GM23248 (cell line): ENCODE results near the gene C10orf90.

ENCODE experiments used
- EZH2 ChIP-seq: fragments of 200-600 bp; sonication (generic); IDR thresholded peaks from 2 replicates; pipeline ENCODE4 v1.6.1; 2018; ENCODE audit warnings: antibody characterized with exemption, mild to moderate bottlenecking; ENCODE audit not compliant: insufficient read depth, poor library complexity, severe bottlenecking
- EZH2phosphoT487 ChIP-seq: fragments of 200-600 bp; sonication (generic); IDR thresholded peaks from 2 replicates; pipeline ENCODE4 v1.6.1; 2018; ENCODE audit warnings: antibody characterized with exemption, moderate library complexity, mild to moderate bottlenecking, low read depth; ENCODE audit not compliant: insufficient read depth

DNA sequence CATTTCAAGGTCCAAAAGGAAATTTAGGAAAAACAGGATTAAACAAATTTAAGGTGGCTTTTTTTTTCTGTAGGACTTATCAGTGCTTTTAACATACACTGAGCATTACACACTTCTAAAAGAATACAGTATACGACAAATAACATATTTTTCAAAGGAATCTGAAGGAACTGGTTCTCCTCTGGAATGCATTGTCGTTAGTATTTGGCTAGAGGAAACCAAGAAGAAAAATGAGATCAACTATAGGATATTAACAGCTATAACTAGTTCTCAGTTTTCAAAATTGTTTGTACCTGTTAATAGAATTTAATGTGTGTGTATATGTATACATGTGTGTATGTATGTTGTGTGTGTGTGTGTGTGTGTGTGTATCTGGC lies 232.1 kb downstream of the C10orf90 start:
- TF ChIP-seq EZH2 (no peak), EZH2phosphoT487 (no peak)
